GM21390 (cell line): ENCODE results near the gene DPEP3.
A peak's percentile ranks its signal among the peaks of the same experiment; 100 is the strongest.
"Not testable (repeated sequence)": the region's sequence is repeated elsewhere in the genome, so short reads cannot be mapped to it uniquely, and the experiment has no call there.

Experiments used
- ATAC-seq: cut with Tn5 transposase; IDR thresholded peaks from one replicate; pipeline ENCODE4 v1.9.1; 2021; ENCODE audit not compliant: unreplicated experiment

The DPEP3 gene, protein sequence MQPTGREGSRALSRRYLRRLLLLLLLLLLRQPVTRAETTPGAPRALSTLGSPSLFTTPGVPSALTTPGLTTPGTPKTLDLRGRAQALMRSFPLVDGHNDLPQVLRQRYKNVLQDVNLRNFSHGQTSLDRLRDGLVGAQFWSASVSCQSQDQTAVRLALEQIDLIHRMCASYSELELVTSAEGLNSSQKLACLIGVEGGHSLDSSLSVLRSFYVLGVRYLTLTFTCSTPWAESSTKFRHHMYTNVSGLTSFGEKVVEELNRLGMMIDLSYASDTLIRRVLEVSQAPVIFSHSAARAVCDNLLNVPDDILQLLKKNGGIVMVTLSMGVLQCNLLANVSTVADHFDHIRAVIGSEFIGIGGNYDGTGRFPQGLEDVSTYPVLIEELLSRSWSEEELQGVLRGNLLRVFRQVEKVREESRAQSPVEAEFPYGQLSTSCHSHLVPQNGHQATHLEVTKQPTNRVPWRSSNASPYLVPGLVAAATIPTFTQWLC

DNA sequence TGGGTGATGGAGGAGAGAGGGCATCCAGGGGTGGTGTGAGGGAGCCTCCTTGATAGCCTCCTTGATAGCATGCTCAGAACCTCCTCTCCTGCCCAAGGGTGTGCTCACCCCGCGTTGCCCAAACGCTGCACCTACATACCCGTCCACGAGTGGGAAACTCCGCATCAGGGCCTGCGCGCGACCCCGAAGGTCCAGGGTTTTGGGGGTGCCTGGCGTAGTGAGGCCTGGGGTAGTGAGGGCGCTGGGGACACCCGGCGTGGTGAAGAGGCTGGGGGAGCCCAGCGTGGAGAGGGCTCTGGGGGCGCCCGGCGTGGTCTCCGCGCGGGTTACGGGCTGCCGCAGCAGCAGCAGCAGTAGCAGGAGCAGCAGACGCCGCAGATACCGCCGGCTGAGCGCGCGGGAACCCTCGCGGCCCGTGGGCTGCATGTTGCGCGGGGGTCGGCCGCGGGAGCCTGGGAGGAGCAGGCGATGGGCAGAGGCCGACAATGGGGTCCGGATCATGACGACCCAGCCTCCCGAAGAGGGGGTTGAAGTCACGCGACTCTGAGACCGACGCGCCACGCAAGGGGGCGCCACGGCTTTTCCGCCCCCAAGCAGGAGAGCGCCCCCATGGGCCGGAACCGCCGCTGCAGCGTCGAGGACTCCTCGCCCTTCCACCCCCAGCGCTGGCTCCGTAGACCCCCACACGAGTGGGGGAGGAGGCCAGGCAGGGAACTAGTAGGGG lies at the start of gene DPEP3:
TSS of gene DPEP3 (minus strand) at position 545 of the 724 bp plus-strand sequence. CDS start at position 426, 119 bp downstream.
- ATAC-seq: no peak

DNA sequence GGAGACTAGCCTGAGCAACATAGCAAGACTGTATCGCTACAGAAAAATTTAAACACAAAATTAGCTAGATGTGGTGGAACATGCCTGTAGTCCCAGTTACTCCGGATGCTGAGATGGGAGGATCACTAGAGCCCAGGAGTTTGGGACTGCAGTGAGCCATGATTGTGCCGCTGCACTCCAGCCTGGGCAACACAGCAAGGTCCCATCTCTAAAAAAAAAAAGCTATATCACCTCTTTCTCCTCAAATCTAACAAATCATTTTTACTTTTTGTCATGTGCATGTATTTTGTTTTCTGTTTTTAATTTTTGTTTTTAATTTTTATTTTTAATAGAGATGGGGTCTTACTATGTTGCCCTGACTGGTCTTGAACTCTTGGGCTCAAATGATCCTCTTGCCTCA lies 48.7 kb upstream of the DPEP3 start:
- no peak for ATAC-seq

DNA sequence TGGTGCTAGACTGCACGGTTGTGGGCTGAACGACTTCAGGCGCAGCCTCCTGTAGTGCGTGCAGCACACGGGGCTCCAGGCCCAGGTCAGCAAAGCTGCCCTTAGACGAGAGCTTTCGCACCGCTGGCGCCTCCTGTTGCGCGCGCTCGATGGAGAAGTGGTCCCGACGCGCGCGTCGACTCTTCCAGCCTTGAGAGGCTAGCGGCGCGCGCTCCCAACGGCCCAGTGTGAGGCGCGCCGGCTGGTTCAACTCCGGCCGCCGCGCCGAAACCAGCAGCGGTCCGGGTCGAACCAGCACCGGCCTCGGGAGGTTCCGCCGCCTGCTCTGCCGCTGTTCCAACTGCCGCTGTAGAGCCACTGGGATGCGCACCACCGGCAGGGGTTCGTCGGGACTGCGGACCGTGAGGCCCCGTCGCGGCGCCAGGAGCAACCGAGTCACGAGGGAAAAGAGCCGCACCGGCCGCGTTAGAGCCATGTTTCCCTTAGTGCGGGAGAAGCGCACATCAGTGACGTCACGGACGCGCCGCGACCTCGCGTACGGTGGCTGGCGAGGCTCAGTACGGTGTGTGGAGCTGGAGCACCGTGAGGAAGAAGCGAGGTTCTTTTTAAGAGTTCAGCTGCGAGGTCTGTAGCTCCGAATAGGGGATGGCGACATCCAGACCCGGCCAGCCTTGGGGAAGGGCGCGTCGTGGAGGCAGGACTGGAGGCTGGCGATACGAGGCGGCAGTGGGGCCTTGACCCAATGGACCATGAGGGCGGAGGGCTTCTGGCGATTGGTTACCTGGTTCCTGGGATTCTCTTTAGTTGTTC lies 42.6 kb upstream of the DPEP3 start, which contains the start of the genes DDX28 and DUS2:
TSS of gene DDX28 (minus strand) at position 505 of the 810 bp plus-strand sequence. CDS start at position 475, 30 bp downstream.
TSS of gene DUS2 (plus strand) at position 557 of the 810 bp plus-strand sequence. CDS start 14,740 bp downstream, outside the sequence.
- ATAC-seq: peak; percentile 68

DNA sequence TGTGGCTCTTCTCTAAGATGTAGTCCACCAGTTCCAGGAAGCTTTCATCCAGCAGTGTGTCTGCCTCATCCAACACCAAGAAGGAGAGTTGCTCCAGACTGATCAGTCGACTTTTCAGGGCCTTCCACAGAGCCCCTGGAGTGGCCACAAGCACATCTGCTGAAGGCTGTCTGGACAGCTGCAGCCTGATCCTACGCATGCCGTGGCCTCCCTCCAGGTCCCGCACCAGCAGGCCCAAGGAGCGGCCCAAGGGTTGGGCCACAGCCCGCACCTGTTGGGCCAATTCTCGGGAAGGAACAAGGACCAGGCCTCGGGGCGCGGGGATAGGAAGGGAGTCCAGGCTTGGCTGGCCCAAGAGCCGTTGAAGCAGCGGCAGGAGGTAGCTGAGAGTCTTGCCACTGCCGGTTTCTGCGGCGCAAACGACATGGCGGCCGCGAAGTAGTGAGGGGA lies 42.0 kb upstream of the DPEP3 start:
- peak; percentile 20 for ATAC-seq

DNA sequence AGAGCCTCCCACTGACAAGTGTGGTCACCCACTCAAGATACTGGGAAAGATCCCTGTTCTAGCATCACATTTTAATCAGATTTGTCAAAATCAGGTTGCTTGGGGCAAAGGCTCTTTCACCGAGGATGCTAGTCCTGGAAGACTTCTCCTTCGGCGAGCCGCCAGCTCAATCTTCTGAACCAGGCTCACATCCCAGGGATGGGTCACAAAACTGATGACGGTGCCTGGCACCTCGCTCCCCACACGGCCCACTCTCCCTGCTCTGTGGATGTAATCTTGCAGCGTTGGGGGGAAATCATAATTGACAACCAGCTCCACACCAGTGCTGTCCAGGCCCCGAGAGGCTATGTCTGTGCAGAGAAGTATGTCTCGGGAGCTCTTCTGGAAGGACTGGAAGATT lies 41.2 kb upstream of the DPEP3 start:
- no peak for ATAC-seq

DNA sequence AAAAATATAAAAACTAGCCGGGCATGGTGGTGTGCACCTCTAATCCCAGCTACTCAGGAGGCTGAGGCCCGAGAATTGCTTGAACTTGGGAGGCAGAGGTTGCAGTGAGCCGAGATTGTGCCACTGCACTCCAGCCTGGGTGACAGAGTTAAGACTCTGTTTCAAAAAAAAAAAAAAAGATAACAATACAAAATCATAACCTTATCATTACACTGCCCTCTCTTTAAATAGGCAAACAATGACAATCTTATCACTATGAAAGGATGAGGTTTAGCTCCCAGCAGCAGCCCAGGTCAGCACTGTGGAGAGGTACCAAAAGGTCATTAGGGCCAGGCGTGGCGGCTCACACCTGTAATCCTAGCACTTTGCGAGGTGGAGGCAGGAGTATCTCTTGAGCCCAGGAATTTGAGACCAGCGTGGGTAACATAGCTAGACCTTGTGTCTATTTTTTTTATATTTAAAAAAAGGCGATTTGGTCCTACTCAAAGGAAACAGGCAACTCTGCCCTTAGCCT lies 38.9 kb upstream of the DPEP3 start:
- no peak for ATAC-seq

DNA sequence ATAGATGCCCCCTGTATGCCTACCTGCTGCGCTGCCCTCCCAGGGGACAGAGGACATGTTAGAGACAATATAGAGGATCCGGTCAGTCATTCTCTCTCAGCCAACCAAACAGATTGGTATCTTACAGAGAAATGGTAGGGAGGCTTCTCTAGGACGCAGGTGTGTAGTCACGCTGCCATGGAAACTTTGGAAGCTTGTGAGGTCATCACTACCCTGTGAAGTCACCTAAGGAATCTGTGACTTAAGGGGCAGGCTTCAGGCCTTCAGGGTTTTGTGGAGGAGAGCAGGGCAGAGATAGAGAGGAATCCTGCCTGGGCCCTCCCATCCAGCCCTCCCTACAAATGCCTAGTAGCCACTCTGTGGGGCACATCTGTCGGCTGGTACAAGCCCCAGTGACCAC lies 35.4 kb upstream of the DPEP3 start, which contains the start of gene DPEP2NB:
TSS of gene DPEP2NB (minus strand) at position 231 of the 400 bp plus-strand sequence. CDS start at position 90, 141 bp downstream.
- ATAC-seq: no peak

DNA sequence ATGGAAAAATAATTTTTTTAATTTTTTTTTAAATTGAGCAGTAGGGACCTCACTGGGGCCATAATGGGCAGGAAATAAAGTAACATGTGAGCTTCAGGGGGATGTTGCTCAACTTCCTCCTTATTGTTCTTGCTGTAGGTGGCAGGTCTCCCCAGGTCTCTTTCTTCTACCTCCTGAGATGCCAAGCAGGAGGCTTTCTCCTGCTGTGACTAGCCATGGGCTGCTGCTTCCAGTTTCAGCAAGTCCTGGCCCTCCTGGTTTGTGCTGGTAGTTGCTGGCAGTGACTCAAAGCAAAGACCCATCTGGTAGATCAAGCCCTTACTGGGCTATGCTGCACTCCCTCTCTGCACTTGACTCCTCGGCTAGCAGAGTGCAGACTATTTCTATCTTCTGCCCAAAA lies 33.1 kb upstream of the DPEP3 start:
- no peak for ATAC-seq

DNA sequence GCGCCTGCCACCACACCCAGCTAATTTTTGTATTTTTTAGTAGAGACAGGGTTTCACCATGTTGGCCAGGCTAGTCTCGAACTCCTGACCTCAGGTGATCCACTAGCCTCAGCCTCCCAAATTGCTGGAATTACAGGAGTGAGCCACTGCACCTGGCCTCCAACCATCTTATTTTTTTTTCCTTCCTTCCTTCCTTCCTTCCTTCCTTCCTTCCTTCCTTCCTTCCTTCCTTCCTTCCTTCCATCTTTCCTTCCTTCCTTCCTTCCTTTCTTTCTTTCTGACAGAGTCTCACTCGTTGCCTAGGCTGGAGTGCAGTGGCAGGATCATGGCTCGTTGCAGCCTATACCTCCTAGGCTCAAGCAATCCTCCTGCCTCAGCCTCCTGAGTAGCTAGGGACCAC lies 29.6 kb upstream of the DPEP3 start:
- ATAC-seq: not testable (repeated sequence)

DNA sequence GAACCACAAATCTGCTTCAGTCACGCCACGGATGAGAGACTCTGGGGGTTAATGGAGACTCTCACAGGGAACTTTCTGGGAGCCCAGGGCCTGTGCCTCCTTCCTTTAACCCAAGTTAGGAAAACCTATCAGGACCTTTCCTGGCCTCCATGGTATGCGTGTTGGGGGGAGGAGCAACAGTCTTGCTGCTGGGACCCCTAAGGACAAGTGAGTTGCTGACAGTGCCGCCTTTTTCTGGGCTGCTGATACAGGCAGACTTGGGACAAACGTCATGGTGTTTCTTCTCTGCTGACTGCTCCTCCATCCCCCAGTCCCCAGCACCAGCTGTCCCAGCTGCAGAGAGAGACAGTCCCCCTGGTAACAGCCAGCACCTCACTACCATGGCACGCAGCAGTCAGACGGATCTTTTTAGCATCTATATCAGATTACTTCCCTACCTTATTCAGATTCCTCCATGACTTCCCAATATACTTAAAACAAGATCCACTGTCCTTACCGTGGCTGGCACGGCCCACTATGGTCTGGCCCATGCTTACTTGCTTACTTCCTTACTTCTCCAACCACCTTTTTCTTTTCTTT lies 28.9 kb upstream of the DPEP3 start:
- no peak for ATAC-seq

DNA sequence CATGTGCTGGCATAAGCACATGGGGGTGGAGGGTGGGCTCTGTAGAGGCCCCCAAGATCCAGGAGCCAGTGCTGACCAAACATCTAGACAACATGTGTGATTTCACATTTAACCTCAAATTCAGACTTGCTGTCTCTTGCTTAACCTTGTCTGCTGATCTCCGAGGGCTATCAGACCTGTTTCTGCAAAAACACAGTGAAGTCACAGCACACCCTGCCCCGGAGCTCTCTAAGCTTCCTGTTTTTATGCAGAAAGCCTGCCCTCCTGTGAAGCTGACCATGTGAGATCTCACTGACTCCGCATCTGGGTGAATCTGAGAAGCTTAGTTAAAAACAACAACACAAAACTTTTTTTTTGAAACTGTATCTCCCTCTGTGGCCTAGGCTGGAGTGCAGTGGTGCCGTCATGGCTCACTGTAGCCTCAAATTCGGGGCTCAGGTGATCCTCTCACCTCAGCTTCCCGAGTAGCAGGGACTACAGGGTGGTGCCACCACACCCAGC lies 25.5 kb upstream of the DPEP3 start:
- no peak for ATAC-seq

DNA sequence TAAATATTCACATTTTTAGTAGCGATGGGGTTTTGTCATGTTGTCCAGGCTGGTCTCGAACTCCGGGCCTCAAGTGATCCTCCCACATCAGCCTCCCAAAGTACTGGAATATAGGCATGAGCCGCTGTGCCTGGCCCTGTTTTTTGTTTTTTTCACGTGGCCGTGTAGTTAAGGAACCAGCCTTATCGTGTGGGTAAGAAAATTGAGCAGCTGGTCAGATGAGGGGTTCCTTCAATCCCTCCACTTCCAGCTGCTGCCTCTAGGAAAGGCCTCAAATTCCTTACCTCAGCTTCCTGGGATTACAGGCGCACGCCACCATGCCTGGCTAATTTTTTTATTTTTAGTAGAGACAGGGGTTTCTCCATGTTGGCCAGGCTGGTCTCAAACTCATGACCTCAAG lies 24.9 kb upstream of the DPEP3 start:
- ATAC-seq: no peak

DNA sequence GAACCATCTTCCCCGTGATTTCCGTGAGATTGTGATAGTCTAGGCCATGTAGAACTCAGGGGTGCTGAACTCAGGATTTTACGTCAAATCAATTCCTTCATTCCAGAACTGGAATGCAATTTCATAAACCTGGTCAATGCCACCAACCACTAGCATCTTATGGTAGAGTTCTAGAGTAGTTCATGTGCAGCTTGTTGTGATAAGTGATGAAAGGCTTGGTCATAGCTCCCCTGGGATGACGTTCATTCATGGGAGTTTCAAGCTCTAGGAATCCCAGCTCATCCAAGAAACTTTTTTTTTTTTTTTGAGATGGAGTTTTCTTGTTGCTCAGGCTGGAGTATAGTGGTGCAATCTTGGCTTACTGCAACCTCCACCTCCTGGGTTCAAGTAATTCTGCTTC lies 22.7 kb upstream of the DPEP3 start:
- ATAC-seq: no peak

DNA sequence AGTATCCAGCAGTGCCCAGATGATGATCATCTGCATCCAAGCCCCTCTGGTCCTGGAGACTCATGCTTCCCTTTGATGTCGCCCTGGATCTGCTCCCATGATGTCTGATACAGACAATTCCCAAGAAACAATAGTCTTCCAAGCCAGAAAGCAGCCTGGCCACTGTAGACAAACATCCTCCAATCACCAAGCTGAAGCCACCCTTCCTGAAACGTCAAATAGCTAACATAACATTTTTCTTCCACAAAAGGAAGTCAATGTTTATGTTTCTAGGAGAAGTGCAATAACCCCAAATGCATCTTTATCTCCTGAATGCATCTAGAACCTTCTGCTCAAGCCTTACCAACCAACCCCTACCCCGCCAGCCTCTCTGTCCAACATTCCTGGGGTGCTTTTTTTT lies 20.2 kb upstream of the DPEP3 start:
- ATAC-seq: no peak

DNA sequence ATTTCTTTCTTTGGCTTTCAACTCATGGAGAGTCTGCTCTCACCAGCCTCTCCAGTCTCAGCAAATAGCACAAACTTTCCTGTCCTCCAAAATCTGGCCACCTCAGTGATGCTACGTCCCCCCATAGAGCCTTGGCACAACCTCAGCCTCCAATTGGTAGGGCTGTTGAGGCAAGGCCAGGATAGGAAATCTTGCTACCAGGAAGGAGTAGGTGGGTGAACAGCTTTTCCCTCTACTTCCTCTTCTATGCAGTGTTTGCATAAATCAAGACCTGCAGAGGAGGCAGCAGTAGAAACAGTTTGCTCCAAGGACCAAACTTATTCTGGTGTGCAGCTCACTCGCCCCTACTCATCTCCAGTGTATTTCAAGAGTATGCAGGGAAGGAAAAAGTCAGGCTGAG lies 19.7 kb upstream of the DPEP3 start:
- no peak for ATAC-seq

DNA sequence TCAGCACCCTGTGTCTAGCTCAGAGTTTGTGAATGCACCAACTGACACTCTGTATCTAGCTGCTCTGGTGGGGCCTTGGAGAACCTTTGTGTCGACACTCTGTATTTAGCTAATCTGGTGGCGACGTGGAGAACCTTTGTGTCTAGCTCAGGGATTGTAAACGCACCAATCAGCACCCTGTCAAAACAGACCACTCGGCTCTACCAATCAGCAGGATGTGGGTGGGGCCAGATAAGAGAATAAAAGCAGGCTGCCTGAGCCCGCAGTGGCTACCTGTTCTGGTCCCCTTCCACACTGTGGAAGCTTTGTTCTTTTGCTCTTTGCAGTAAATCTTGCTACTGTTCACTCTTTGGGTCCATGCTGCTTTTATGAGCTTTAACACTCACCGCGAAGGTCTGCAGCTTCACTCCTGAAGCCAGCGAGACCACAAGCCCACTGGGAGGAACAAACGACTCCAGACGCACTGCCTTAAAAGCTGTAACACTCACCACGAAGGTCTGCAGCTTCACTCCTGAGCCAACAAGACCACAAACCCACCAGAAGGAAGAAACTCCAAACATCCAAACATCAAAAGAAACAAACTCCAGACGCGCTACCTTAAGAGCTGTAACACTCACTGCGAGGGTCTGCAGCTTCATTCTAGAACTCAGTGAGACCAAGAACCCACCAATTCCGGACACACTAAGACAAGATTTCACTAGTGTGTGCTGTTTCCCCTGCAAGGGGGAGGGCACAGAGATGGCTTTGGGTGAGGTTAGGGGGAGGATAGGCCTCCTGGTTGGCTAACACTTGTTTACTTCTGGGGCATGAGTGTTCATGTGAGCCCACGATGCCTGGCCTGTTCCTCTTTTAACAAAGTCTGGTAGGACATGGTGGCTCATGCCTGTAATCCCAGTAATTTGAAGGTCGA lies 18.7 kb upstream of the DPEP3 start, which contains the start of gene DPEP2:
TSS of gene DPEP2 (minus strand) at position 706 of the 910 bp plus-strand sequence. CDS start 6,272 bp downstream, outside the sequence.
- ATAC-seq: not testable (repeated sequence)

DNA sequence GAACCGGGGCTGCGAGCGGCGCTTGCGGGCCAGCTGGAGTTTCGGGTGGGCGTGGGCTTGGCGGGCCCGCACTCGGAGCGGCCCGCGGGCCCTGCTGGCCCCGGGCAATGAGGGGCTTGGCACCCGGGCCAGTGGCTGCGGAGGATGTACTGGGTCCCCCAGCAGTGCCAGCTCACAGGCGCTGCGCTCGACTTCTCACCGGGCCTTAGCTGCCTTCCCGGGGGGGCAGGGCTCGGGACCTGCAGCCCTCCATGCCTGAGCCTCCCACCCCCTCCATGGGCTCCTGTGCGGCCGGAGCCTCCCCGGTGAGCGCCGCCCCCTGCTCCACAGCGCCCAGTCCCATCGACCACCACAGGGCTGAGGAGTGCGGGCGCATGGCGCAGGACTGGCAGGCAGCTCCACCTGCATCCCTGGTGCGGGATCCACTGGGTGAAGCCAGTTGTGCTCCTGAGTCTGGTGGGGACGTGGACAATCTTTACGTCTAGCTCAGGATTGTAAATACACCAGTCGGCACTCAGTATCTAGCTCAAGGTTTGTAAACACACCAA lies 18.0 kb upstream of the DPEP3 start:
- not testable (repeated sequence) for ATAC-seq

DNA sequence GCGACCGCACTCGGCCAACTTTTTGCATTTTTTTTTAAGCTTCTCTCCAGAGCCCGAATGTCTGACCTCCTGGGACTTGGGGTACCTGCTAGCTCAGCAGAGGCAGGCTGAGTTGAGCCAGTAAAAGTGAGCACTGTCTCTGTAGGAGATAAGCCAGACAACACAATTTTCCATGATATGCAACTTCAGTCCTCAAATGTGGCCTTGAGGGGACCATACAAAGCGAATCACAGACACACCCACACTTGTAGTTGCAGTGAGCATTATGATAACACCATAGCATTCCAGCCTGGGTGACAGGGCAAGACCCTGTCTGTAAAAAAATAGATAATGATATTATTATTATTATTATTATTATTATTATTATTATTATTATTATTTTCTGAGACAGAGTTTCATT lies 16.4 kb upstream of the DPEP3 start:
- no peak for ATAC-seq

DNA sequence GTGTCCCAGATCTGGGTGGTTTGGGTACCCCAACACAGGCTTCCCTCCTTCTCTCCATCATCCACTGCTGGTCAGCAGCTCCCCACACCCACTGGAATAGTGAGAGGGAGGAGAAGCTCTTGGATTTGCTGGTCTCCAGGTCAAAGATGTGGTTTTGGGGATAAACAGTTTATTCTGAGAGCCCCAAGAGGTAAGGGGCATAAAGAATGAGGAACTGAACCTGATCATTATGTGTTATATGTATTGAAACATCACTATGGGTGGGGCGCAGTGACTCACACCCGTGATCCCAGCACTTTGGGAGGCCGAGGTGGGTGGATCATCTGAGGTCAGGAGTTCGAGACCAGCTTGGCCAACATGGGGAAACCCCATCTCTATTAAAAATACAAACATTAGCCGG lies 15.1 kb upstream of the DPEP3 start:
- no peak for ATAC-seq
